BJ (cell line): Measurements from ENCODE around the gene FNDC1. TPM values are rescaled to one million over a fixed set of nuclear protein-coding genes. Genes with fewer than 3 reads are reported as not detected.
A peak's percentile ranks its signal among the peaks of the same experiment; 100 is the strongest.

ENCODE experiments used
- CTCF ChIA-PET: fragments of 350-600 bp; formaldehyde crosslinking; extraction: SDS; loops from one replicate; lab custom pipeline; 2021; ENCODE audit warnings: antibody characterized with exemption, inconsistent platforms; lab: Yijun Ruan, JAX
- POLR2A ChIA-PET: fragments of 300-600 bp; sonication (Branson Sonifier 250); formaldehyde crosslinking; extraction: SDS; loops from one replicate; lab custom pipeline; 2021; ENCODE audit warnings: antibody characterized with exemption; lab: Charles Lee
- DNase-seq: peaks from one replicate; pipeline ENCODE4 v3.0.0-alpha.2; 2011; ENCODE audit warnings: low read depth
- H3K27me3 ChIP-seq: 2 replicates; pipeline ENCODE4 v1.6.0; 2011; ENCODE audit warnings: low read length; ENCODE audit not compliant: control insufficient read depth, insufficient read depth
- H3K36me3 ChIP-seq: 2 replicates; pipeline ENCODE4 v1.5.1; 2011; ENCODE audit warnings: low read length; ENCODE audit not compliant: control insufficient read depth, insufficient read depth
- H3K4me3 ChIP-seq: 2 replicates; pipeline ENCODE4 v1.5.1; 2011; ENCODE audit warnings: low read depth, mild to moderate bottlenecking, control low read depth, low read length
- polyA plus RNA-seq: library from polyadenylated mRNA; depleted of rRNA; stranded (reverse); fragments of >200 nt; gene quantifications from 2 replicates; pipeline ENCODE4 v1.2.3, GENCODE V29; 2011
- TF ChIP-seq, protein P1 (sequence below): IDR thresholded peaks from 2 replicates; pipeline ENCODE4 v1.5.1; 2011; ENCODE audit warnings: low read depth, mild to moderate bottlenecking, control low read depth, inconsistent platforms, low read length, moderate library complexity; ENCODE audit not compliant: insufficient read depth

The FNDC1 gene
- polyA plus RNA-seq, 1 experiment: 0.10 TPM

DNA sequence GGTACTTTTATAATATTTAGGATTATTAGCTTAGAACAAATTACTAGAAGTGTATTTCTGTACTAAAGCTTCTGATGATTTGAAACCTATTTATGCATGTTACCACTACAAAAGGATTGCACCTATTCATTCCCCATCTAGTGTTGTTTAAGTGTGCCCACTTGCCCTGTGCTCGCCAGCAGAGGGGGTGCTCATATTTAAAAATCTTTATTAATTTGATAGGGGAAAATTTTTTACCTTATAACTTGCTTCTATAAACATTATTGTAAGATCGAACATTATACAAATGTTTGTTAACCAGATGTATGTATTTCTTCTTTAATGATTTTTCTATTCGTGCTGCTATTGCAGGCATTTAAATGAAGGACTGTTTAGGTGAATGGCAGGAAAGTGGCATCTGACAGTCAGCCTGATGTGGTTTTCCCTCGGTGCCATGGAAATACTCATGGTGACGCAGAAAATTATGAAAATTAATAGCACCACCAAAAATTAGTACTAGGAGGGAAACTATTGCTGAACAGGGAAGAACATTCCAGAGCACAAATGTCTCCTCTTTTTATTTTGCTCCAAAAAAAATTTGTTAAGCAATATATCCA is 44.1 kb upstream of the FNDC1 start:
- Histone ChIP-seq H3K27me3 (peaks cover 2% of the 10 kb centered on the region; the same call in 1 of the 2 replicates), H3K4me3 (no peak overlapping the region), H3K36me3 (no peaks in the 10 kb centered on the region)
- TF ChIP-seq, protein P1, sequence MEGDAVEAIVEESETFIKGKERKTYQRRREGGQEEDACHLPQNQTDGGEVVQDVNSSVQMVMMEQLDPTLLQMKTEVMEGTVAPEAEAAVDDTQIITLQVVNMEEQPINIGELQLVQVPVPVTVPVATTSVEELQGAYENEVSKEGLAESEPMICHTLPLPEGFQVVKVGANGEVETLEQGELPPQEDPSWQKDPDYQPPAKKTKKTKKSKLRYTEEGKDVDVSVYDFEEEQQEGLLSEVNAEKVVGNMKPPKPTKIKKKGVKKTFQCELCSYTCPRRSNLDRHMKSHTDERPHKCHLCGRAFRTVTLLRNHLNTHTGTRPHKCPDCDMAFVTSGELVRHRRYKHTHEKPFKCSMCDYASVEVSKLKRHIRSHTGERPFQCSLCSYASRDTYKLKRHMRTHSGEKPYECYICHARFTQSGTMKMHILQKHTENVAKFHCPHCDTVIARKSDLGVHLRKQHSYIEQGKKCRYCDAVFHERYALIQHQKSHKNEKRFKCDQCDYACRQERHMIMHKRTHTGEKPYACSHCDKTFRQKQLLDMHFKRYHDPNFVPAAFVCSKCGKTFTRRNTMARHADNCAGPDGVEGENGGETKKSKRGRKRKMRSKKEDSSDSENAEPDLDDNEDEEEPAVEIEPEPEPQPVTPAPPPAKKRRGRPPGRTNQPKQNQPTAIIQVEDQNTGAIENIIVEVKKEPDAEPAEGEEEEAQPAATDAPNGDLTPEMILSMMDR: peak; percentile 28
- ChIA-PET POLR2A (no interaction called here), CTCF (interaction anchor here (0.7 to 9.0 kb wide), 4 partner anchors 10 to 187 kb away, joined by 3 to 49 read pairs (median 4); no protein-coding TSS in a partner anchor)
- no peak for DNase-seq

DNA sequence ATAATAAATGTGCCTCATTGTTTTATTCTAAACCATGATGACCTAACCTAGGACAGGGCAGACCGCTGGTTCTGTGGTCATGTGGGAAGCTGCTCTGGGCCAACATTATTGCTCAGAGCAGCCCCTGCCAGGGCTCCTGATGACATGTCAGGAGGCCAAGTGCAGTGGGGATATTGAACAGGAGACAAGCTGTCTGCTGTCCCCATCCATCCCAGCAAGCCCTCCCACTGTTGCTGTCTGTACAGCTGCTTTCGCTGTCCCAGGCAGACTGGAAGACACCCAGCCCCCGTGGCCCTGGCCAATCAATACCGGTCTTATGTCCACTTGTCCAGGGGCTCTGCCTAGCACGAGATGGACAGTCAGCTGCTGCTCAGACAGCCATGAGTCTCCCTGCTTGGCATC is 43.2 kb upstream of the FNDC1 start:
- H3K36me3 ChIP-seq: no peaks in the 10 kb centered on the region
- H3K4me3 ChIP-seq: no peak overlapping the region
- TF ChIP-seq, protein P1: no peak
- POLR2A ChIA-PET: no interaction called here
- no peak for DNase-seq
- CTCF ChIA-PET: interaction anchor here (0.7 to 9.0 kb wide), 5 partner anchors 9 to 186 kb away, joined by 3 to 49 read pairs (median 3); no protein-coding TSS in a partner anchor
- H3K27me3 ChIP-seq: peaks cover 2% of the 10 kb centered on the region

DNA sequence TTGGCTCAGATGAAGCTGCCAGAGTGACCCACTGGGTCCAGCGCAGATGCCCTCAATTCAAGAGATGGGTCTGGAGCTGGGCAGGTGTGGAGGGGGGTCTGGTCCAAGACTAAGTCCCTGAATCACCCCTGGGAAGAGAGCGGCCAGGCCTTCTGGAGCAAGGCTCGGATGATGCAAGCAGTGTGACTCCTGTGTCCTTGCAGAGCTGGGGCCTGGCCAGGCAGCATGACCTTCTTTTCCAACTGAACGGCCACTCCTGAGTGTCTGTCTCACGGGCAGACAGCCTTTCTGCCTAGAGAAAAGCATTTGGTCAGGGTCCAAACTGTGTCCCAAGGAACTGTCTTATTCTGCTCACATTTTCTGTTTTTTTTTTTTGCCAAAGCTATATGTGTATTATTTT is 42.6 kb upstream of the FNDC1 start:
- Histone ChIP-seq H3K36me3 (no peaks in the 10 kb centered on the region), H3K4me3 (no peak overlapping the region), H3K27me3 (peaks cover 3% of the 10 kb centered on the region)
- no peak for DNase-seq
- POLR2A ChIA-PET: no interaction called here
- TF ChIP-seq, protein P1: no peak
- CTCF ChIA-PET: interaction anchor here (1.1 to 9.0 kb wide), 4 partner anchors 8 to 87 kb away, joined by 3 to 49 read pairs (median 9); no protein-coding TSS in a partner anchor

DNA sequence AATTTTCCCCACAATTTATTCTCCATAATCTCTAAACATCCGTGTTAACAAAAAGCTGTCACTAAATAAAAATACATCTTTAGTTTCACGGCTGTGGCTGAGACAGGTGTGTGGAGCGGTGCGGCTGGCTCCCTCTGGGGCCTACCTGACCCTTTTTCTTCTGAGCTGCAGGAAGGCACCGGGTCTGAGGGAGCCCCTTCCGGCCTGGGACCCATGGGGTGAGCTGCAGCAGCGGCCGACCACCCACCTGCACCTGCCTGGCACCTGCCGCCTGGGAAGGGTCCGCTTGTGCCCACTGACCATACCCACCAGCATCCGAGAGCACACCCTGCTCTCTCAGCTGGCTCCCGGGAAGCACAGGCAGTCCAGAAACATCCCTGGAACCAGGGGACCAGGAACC is 41.5 kb upstream of the FNDC1 start:
- ChIA-PET POLR2A (no interaction called here), CTCF (interaction anchor here (0.7 to 3.4 kb wide), 3 partner anchors 86 to 1009 kb away, joined by 3 to 13 read pairs (median 3); no protein-coding TSS in a partner anchor)
- no peak for DNase-seq
- no peak overlapping the region for H3K4me3 ChIP-seq
- TF ChIP-seq, protein P1: no peak
- H3K36me3 ChIP-seq: no peaks in the 10 kb centered on the region
- peaks cover 3% of the 10 kb centered on the region for H3K27me3 ChIP-seq

DNA sequence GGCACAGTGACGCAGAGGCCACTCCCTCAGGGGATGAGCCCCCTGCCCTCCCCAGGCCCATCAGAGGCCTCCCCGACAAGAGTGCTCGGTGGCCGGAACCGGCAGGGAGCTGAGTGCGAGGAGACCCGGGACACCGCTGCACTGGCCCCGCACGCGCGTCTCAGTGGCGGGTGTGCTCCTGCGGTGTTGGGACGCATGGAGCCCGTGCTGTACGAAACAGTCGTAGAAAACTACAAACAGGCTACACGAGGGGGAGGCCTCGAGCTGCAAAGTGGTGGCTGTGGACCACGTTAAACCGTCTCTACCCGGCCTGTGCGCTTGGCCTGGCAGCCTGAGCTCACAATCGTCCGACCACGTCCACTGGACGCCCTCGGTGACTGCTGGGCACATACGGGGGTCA is 40.2 kb upstream of the FNDC1 start:
- Histone ChIP-seq H3K36me3 (no peaks in the 10 kb centered on the region), H3K27me3 (peaks cover 3% of the 10 kb centered on the region), H3K4me3 (no peak overlapping the region)
- CTCF ChIA-PET: interaction anchor here (0.8 to 3.4 kb wide), 5 partner anchors 14 to 425 kb away, joined by 3 to 13 read pairs (median 4); no protein-coding TSS in a partner anchor
- TF ChIP-seq, protein P1: no peak
- DNase-seq: no peak
- POLR2A ChIA-PET: no interaction called here
